Adrenal gland (tissue), 5 donors: Measurements from ENCODE around the gene HSD17B14.

Source experiments
- CTCF ChIP-seq, 6 experiments: fragments of 450-650 bp in 4 of 6; fragments of 200-600 bp in 2 of 6; sonication (generic) in 1 of 6; IDR thresholded peaks; 1 replicate in 5 of 6; 2 replicates in 1 of 6; pipeline versions ENCODE4 v1.5.1 to v1.8.0; 2016 to 2021; ENCODE audit warnings: antibody characterized with exemption in 6 of 6, mild to moderate bottlenecking in 2 of 6, moderate library complexity in 1 of 6
- POLR2A ChIP-seq, 2 donors: fragments of 450-650 bp; IDR thresholded peaks; one replicate each; pipeline ENCODE4 v1.6.1; 2017; ENCODE audit warnings: antibody characterized with exemption in 2 of 2, mild to moderate bottlenecking in 2 of 2, moderate library complexity in 1 of 2
- donor health status: DM: no; HTN: no; CAD: no.

GRCh38 chr19:48853483-48853882, 17.2 kb upstream of the HSD17B14 start:
- TF ChIP-seq CTCF (IDR thresholded peaks at IDR 0.05) (no peak), POLR2A (IDR thresholded peaks at IDR 0.05) (no peak)
